ENCODE measurements around the gene C5orf63.

C5orf63 gene

DNA sequence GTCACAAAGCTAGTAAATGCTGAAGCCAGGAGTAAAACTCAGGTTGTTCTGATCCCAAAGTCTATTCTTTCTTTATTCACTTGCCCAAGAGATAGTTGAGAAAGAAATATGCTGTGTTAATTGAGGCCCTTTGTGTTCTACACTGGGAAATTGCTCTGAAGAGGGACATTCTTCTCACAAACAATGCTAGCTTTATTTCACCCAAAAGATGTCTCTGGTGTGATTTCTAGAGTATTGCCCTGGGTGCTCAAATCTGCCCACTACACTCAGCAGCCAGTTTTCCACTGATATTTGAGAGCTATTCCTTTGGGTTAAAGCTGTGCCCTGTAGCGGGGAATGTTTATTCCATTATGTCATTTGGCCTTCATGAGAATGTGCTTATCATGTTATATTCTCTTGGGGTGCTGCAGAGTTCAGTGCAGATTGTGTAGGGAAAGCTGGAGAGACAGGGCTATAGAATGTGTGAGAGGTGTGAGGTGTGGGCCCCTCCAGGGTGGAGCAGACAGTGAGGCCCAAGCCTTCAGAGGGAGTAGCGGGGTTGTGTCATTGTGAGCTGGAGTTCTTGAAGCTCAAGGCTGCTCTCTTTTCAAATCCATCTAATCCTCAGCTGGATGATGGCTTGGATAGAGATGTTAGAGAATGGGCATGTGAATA, 21.0 kb upstream of the C5orf63 start:
- H4K20me1 ChIP-seq = no peaks in the 10 kb centered on the region
- TF ChIP-seq Cebpa-rat (IDR thresholded peaks at IDR 0.05) = no peak
- no peak overlapping the region for H3K4me2 ChIP-seq
- no peak overlapping the region for H3K27ac ChIP-seq
- H3K27me3 ChIP-seq = no peaks in the 10 kb centered on the region
- H3K36me3 ChIP-seq = no peaks in the 10 kb centered on the region
- H3K9me3 ChIP-seq (replicated peaks in 1 of 11) = no peaks in the 10 kb centered on the region
- no peak overlapping the region for H3K9ac ChIP-seq
- H3K4me1 ChIP-seq = peaks cover 0 to 3% (median 1%) of the 10 kb centered on the region in 10 experiments; a peak in 10 of 20 replicates
- no peak overlapping the region for H3K4me3 ChIP-seq

- no peaks in the 10 kb centered on the region for H3K9me3 ChIP-seq (replicated peaks in 1 of 11)
- no peak overlapping the region for H3K4me2 ChIP-seq
- H3K9ac ChIP-seq = no peak overlapping the region
- H3K27ac ChIP-seq = no peak overlapping the region
- no peak overlapping the region for H3K4me3 ChIP-seq
- TF ChIP-seq Cebpa-rat (IDR thresholded peaks at IDR 0.05) = no peak
- no peaks in the 10 kb centered on the region for H4K20me1 ChIP-seq
- H3K36me3 ChIP-seq = no peaks in the 10 kb centered on the region
- peaks cover 0 to 11% (median 8%) of the 10 kb centered on the region in 10 experiments; a peak in 14 of 20 replicates for H3K4me1 ChIP-seq
- H3K27me3 ChIP-seq = no peaks in the 10 kb centered on the region
Observed at GRCh38 chr5:127092690-127093089, 19.4 kb upstream of the C5orf63 start.

DNA sequence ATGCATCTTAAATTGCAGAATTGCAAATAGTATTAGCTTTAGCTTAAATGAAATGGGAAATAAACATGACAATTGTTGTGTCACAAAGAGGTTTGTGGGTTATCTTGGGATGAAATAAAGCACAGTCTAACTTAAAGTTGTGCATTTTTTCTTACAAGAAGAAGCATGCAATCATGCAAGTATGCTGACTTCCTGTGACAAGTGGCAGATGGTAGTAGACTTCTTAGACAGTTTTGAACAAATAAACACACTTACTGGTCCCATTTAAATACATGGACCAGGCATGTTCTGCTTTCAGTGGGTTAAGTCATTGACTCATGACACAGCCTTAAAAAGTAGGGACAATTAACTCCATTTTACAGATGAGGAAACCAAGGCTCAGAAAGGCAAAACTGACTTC, 15.9 kb upstream of the C5orf63 start:
- Histone ChIP-seq H3K9me3 (replicated peaks in 1 of 11) (no peaks in the 10 kb centered on the region), H3K4me3 (no peak overlapping the region), H3K27me3 (no peaks in the 10 kb centered on the region), H3K9ac (no peak overlapping the region), H3K4me2 (peak overlapping the region in 8 of 11 experiments; percentile 4 to 34 (median 11); a peak in 7 of 22 replicates), H3K36me3 (no peaks in the 10 kb centered on the region), H4K20me1 (no peaks in the 10 kb centered on the region), H3K4me1 (peaks cover 0 to 11% (median 8%) of the 10 kb centered on the region in 10 experiments; a peak in 14 of 20 replicates), H3K27ac (no peak overlapping the region)
- no peak for TF ChIP-seq Cebpa-rat (IDR thresholded peaks at IDR 0.05)

DNA sequence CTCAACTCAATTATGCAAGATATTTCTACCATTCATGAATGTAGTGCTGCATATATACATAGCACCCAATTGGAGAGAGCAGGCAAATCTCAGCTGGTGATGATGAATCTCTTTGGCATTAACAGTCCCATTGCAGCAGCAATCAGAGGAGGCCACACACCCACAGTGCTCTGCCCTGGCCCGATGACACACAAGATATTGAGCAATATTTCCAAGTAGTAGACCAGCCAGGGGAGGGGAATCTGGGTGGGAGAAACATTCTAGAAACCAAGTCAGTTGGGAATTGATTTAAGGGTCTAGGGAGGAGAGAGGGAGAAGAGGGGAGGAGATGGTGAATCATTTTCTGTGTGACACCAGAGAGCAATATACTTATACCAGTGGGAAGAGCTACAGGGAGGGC, 14.9 kb upstream of the C5orf63 start:
- Histone ChIP-seq H3K36me3 (no peaks in the 10 kb centered on the region), H4K20me1 (no peaks in the 10 kb centered on the region), H3K4me3 (no peak overlapping the region), H3K9me3 (replicated peaks in 1 of 11) (no peaks in the 10 kb centered on the region), H3K4me1 (peaks cover 0 to 11% (median 8%) of the 10 kb centered on the region in 10 experiments; a peak in 14 of 20 replicates), H3K27ac (no peak overlapping the region), H3K27me3 (no peaks in the 10 kb centered on the region), H3K4me2 (peak overlapping the region in 2 of 11 experiments; percentile 2 to 5; a peak in 4 of 22 replicates), H3K9ac (no peak overlapping the region)
- TF ChIP-seq Cebpa-rat (IDR thresholded peaks at IDR 0.05) = peak in 2 of 11 experiments; percentile 13 to 53; a peak in 2 of 22 replicates

GRCh38 chr5:127086589-127086988, 13.3 kb upstream of the C5orf63 start:
- Histone ChIP-seq H4K20me1 (no peaks in the 10 kb centered on the region), H3K4me2 (no peak overlapping the region)

GRCh38 chr5:127085796-127086195, 12.5 kb upstream of the C5orf63 start:
- TF ChIP-seq Cebpa-rat (IDR thresholded peaks at IDR 0.05) = no peak
- no peak overlapping the region for H3K27ac ChIP-seq
- no peaks in the 10 kb centered on the region for H4K20me1 ChIP-seq
- no peak overlapping the region for H3K9ac ChIP-seq
- no peak overlapping the region for H3K4me2 ChIP-seq
- H3K4me3 ChIP-seq = no peak overlapping the region
- H3K4me1 ChIP-seq = peaks cover 0 to 17% (median 10%) of the 10 kb centered on the region in 10 experiments; a peak in 14 of 20 replicates
- H3K9me3 ChIP-seq (replicated peaks in 1 of 11) = no peaks in the 10 kb centered on the region
- H3K36me3 ChIP-seq = no peaks in the 10 kb centered on the region
- H3K27me3 ChIP-seq = no peaks in the 10 kb centered on the region

More at GRCh38 chr5:127086589-127086988, 13.3 kb upstream of the C5orf63 start:
- H3K27ac ChIP-seq = no peak overlapping the region
- peaks cover 0 to 17% (median 10%) of the 10 kb centered on the region in 10 experiments; a peak in 14 of 20 replicates for H3K4me1 ChIP-seq
- no peaks in the 10 kb centered on the region for H3K27me3 ChIP-seq
- no peak overlapping the region for H3K4me3 ChIP-seq
- H3K9me3 ChIP-seq (replicated peaks in 1 of 11) = no peaks in the 10 kb centered on the region
- no peak for TF ChIP-seq Cebpa-rat (IDR thresholded peaks at IDR 0.05)
- no peak overlapping the region for H3K9ac ChIP-seq
- no peaks in the 10 kb centered on the region for H3K36me3 ChIP-seq

GRCh38 chr5:127085371-127085770, 12.1 kb upstream of the C5orf63 start:
- Histone ChIP-seq H3K4me1 (peaks cover 0 to 17% (median 10%) of the 10 kb centered on the region in 10 experiments; a peak in 14 of 20 replicates), H3K27ac (no peak overlapping the region), H3K4me3 (no peak overlapping the region), H3K9me3 (replicated peaks in 1 of 11) (no peaks in the 10 kb centered on the region), H3K36me3 (no peaks in the 10 kb centered on the region), H4K20me1 (no peaks in the 10 kb centered on the region), H3K9ac (no peak overlapping the region), H3K4me2 (no peak overlapping the region), H3K27me3 (no peaks in the 10 kb centered on the region)
- TF ChIP-seq Cebpa-rat (IDR thresholded peaks at IDR 0.05) = no peak

GRCh38 chr5:127084656-127085055, 11.4 kb upstream of the C5orf63 start:
- H3K4me1 ChIP-seq = peaks cover 0 to 17% (median 10%) of the 10 kb centered on the region in 10 experiments; a peak in 14 of 20 replicates
- no peak overlapping the region for H3K9ac ChIP-seq

GRCh38 chr5:127083711-127084110, 10.4 kb upstream of the C5orf63 start:
- Histone ChIP-seq H3K9ac (no peak overlapping the region), H3K9me3 (replicated peaks in 1 of 11) (no peaks in the 10 kb centered on the region), H3K36me3 (no peaks in the 10 kb centered on the region), H3K4me1 (peaks cover 0 to 10% (median 5%) of the 10 kb centered on the region in 10 experiments; a peak in 9 of 20 replicates), H4K20me1 (no peaks in the 10 kb centered on the region), H3K4me2 (no peak overlapping the region), H3K27me3 (no peaks in the 10 kb centered on the region), H3K4me3 (no peak overlapping the region), H3K27ac (no peak overlapping the region)
- no peak for TF ChIP-seq Cebpa-rat (IDR thresholded peaks at IDR 0.05)

More at GRCh38 chr5:127084656-127085055, 11.4 kb upstream of the C5orf63 start:
- Histone ChIP-seq H3K4me2 (no peak overlapping the region), H3K27ac (no peak overlapping the region), H3K27me3 (no peaks in the 10 kb centered on the region), H3K36me3 (no peaks in the 10 kb centered on the region), H3K9me3 (replicated peaks in 1 of 11) (no peaks in the 10 kb centered on the region), H4K20me1 (no peaks in the 10 kb centered on the region), H3K4me3 (no peak overlapping the region)
- no peak for TF ChIP-seq Cebpa-rat (IDR thresholded peaks at IDR 0.05)

All from BLaER1 treated with 17β-estradiol and CSF1 and Interleukin-3, amounts not matched to agents 10 nM and 100 nM (cell line).